GM13977 (cell line): Measurements from ENCODE around the gene RBM7.

Experiments used
- DNase-seq: peaks from one replicate; pipeline ENCODE4 v3.0.0; 2012; ENCODE audit warnings: low spot score
- CTCF ChIP-seq: IDR thresholded peaks from 2 replicates; pipeline ENCODE4 v1.5.1; 2012; ENCODE audit warnings: mild to moderate bottlenecking, control low read depth; ENCODE audit not compliant: insufficient read depth; ENCODE audit errors: extremely low read depth, missing control alignments
- in situ Hi-C: fragments of 300-500 bp; cut with MboI; formaldehyde crosslinking; loops from one replicate; pipeline ENCODE4 v1.12.0; 2022; ENCODE audit warnings: low sequenced_read_pairs, low pct_unique_long_range_greater_than_20kb, mixed read lengths, inconsistent platforms; ENCODE audit not compliant: unreplicated experiment

RBM7 gene

GRCh38 chr11:114433376-114433775 lies 32.9 kb downstream of the RBM7 start:
- no peak for TF ChIP-seq CTCF
- in situ Hi-C loops = no loop called here
- DNase-seq = no peak

- in situ Hi-C loops = no loop called here
- no peak for TF ChIP-seq CTCF
- DNase-seq = no peak
Measured at GRCh38 chr11:114438303-114438702, 37.8 kb downstream of the RBM7 start.

GRCh38 chr11:114439229-114440120 lies 39.0 kb downstream of the RBM7 start, which contains the start of gene REXO2:
TSS of gene REXO2 (plus strand) at chr11:114439467. CDS start at chr11:114439529, 62 bp downstream.
- peak; percentile 20 for TF ChIP-seq CTCF
- DNase-seq = peak; percentile 92
- in situ Hi-C loops = no loop called here

- TF ChIP-seq CTCF = no peak
- in situ Hi-C loops = no loop called here
- DNase-seq = no peak
Measured at GRCh38 chr11:114440121-114440860, 39.8 kb downstream of the RBM7 start.

- TF ChIP-seq CTCF = no peak
- in situ Hi-C loops = no loop called here
- DNase-seq = no peak
Measured at GRCh38 chr11:114440971-114441763, 40.7 kb downstream of the RBM7 start.

GRCh38 chr11:114441921-114442320 lies 41.5 kb downstream of the RBM7 start:
- in situ Hi-C loops = no loop called here
- no peak for DNase-seq
- no peak for TF ChIP-seq CTCF
